Measurements from ENCODE around the gene GNAL.
"Not testable (repeated sequence)": the region's sequence is repeated elsewhere in the genome, so short reads cannot be mapped to it uniquely, and the experiment has no call there.

The GNAL gene

DNA sequence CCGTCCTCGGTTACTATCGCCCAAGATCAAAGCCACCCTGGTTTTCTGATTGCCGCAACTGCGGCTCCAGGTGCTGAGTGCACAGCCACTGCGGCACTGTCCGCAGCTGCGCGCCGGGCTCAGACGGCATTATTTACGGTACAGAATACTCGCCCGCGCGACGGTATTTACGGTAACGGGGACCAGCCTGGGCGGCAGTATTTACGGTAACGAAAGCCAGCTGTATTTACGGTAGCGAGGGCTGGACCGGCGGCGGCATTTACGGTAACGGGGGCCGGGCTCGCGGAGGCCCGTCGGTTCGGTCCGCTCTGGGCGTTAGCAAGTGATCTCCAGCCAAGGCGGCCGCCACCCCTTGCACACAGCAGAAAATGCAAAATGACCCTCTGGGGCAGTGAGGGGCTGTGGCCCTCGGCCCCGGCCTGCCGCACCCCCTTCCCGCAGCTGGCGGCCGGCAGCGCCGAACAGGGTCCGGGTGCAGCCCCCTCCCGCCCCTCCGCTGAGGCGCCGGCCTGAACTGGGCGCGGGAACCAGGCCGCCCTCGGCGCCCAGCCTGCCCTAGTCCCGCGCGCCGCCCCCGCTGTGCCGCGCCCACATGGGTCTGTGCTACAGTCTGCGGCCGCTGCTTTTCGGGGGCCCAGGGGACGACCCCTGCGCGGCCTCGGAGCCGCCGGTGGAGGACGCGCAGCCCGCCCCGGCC, at the start of gene GNAL:
GNAL (plus strand) TSS at position 293 of the 697 bp plus-strand sequence; CDS start at position 593, 300 bp downstream.
- peak; percentile 98 for DNase-seq

DNA sequence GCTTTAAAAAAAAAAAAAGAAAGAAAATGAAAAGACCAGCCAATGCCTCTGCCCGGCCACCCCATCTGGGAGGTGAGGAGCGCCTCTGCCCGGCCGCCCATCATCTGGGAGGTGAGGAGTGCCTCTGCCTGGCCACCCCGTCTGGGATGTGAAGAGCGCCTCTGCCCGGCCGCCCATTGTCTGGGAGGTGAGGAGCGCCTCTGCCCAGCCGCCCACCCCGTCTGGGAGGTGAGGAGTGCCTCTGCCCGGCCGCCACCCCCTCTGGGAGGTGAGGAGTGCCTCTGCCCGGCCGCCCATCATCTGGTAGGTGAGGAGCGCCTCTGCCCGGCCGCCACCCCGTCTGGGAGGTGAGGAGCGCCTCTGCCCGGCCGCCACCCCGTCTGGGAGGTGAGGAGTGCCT, 41.8 kb upstream of the GNAL start:
- not testable (repeated sequence) for DNase-seq

DNA sequence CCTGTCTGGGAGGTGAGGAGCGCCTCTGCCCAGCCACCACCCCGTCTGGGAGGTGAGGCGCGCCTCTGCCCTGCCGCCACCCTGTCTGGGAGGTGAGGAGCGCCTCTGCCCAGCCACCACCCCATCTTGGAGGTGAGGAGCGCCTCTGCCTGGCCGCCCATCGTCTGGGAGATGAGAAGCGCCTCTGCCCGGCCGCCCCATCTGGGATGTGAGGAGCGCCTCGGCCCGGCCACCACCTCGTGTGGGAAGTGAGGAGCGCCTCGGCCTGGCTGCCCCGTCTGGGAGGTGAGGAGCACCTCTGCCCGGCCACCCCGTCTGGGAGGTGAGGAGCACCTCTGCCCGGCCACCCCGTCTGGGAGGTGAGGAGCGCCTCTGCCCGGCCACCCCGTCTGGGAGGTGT, 41.3 kb upstream of the GNAL start:
- DNase-seq: not testable (repeated sequence)

DNA sequence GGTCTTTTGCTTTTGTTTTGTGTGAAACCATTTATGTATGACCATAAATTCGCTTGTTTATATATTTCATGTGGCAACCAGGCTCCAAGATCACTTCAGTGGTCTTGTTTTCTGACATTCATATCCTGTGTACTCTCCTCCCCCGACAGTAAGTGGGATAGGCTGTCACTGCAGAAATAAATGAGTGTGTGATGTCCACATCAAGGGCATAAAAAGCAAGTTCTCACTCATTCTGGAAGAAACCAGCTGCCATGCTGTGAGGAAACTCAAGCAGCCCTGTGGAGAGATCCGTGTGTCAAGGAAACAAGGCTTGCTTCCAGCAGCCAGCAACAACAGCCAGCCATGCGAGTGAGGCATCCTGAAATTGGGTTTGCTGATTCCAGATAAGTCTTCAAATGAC, 39.2 kb upstream of the GNAL start:
- DNase-seq: no peak

DNA sequence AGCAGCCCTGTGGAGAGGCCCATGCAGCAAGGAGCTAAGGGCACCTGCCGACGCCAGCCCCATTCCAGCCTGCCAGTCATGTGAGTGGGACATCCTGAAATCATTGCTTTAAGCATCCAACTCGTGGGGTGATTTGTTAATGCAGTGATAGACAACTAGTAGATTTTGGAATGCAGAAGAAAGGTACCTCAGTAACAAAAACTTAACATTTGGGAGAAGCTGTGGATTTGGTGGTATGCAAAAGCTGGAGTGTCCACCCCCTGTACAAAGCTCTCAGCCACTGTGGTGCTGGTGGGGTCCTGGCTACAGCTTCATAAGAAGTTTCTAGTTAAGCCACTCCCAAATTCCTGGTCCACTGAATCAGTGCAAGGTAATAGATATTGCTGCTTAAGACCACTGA, 37.2 kb upstream of the GNAL start:
- DNase-seq: no peak

DNA sequence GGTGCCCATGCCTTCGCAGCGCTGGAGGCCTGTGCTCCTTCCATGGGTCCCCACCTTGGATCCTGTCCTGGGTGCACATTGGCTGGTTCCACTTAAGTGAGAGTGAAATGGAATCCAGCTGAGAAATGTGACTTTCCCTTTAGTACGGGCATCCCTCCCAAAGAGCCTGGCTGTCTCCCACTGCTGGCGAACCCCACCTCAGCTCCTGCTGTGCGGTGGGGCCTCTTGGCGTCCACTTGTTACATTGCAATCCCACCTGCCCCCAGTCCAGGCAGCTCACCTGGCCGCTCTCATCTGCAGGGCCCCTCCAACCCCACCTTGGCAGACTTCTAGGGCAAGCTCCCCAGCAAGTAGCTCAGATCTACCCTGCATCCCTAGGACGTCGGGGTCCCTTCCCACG, 35.5 kb upstream of the GNAL start:
- DNase-seq: no peak

DNA sequence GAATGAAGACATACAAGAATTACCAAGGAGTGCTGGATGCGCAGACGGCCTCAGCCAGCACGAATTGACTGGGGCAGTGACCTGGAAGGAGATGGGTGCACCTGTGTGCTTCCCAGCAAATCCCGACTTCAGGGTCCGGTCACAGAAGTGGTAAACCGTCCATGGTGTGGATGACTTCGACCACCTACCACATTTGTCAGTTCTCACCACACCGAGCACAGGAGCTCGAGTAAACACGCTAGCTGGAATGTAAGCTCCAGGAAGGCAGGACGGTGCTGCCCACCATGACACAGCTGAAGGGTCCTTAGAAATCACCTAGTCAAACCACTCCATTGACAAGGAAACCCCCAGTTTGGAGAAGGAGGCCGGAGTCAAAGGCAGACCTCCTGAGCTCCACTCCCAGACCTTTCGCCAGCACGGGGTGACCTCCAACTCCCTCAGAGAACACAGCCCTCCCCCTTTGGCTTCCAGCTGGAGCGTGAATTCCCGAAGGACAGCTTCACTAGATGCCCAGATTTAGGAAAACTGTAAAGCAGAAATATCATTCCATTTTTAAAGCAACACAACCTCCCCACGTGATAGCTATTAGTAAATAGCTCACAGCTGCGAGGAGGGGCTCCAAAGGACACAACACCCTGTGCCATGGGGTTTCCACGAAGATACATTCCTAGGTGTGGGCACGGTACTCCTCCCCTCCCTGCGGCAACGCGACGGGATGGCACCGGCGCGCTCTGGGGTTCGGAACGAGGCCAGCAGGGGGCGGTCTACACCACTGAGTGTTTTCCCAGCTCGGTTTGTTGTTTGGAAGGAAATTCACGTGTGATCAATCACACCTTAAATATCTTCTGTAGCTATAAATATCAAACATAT, 34.1 kb upstream of the GNAL start:
- DNase-seq: peak; percentile 68

DNA sequence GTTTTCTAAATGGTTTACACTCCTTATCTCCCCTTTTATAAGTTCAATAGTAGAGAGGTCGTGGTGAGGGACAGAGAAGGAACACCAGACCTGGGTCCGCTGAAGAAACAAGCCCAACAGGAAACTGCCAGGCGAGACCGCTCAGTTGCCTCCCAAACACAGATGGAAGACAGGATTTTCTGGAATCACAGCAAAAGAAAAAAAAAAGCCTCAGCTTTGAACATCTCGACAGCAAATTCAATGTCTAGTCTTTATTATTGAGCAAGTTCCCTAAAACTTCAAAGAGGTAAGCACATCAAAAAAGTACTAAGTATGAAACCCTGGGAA, 33.5 kb upstream of the GNAL start:
- DNase-seq: no peak

DNA sequence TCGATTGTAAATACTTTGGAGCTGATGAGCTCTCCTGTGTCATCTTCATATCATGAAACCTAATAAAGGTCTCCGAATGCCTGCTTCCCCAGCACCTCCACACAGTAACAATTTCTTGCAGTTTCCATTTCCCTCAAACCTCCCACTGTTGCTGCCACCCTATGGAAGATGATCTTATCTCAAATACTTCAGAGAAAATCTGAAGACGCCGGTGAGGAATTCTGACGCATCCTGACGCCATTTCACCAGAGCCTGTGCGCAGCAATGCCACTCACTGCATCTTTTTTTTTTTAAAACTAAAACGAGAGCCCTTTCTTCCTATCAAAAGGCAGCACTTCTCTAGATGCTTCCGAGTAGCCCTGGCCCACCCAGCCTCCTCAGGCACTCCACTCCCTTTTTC, 31.9 kb upstream of the GNAL start:
- no peak for DNase-seq

DNA sequence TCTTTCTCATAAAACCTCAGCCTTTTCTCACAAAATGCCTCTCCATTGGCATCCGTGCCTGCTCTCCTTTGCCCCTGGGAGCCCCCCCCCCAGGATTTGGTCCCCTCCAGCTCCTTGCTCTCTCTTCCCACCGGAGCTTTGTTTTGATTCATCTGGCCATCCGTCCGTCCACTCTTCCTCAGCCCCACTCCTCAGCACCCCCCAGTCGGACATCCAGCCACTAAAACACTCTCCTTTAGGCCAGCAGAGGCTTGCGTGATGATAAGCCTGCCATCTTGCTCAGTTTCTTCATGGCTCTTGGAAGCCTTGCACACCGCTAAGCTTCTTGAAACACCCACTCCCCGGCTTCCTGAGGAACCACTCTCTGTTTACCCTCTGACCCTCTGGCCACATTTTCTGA, 31.5 kb upstream of the GNAL start:
- DNase-seq: no peak

DNA sequence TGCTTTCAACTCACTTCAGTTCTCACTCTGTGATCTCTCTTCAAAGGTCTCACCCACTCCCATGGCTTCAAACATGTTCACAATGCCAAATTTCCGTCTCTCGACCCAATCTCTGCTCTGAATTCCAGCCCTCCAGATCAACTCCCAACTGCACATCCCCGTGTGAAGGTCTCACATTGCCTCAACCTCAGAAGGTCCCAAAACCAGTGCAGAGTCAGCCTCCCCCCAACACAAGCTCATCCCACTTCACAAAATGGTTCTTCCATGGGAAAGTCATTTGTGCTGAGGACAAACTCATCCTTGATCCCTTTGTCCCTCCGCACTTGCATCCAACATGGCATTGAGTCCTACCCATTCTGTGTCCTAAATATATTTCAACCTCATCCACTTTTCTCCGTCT, 31.0 kb upstream of the GNAL start:
- no peak for DNase-seq

DNA sequence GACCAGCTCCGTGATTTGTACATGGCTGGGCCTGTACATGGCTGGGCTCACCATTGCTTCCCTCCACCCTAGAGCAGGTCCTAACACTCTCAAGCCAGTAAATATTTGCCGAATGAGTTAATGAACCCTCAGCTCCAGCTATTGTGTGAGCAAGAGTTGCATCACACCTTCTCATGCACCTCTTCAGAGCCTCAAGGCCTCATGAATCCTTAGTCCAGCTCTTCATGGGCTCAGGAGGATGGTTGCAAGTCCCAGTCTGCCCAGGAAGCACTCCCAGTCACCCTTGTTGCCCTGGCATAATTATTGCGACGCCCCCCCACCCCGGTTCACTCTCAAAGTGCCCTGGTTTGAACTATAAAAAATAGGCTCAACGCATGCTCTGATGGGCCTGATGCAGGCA, 30.1 kb upstream of the GNAL start:
- DNase-seq: peak; percentile 60

DNA sequence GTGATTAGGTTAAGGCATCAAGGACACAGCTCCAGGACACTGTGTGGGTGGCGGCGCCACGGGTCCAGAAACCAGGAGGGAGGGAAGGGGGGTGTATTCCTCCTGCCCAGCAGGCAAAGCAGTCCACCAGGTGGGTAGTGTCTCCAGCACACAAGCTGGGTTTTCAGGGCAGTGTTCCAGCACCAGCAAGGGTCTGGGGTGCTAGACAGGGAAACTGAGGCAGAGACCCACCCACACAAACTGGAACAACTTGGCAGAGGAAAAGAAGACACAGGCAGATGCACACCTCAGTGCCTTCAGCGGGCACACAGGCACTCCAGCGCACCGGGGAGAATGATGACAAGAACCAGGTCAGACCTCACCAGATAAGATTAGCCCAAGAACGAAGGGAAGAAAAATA, 28.4 kb upstream of the GNAL start:
- no peak for DNase-seq

DNA sequence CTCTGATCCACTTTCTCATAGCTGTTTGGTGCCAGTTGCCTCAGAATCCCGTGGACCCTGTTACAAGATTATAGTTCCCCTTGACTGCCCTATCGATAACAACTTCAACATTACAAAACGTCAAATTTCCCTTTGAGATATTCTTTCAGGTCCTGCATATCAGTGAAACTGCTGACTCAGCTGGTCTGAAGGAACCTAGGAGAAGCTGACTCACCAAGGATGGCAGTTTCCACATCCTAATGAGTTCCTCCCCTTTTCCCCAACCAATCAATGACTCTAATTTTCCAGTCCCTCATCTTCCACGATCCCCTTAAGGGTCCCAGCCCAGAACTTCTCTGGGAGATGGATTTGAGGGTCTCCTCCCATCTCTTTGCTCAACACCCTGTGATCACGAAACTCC, 27.6 kb upstream of the GNAL start:
- DNase-seq: no peak

DNA sequence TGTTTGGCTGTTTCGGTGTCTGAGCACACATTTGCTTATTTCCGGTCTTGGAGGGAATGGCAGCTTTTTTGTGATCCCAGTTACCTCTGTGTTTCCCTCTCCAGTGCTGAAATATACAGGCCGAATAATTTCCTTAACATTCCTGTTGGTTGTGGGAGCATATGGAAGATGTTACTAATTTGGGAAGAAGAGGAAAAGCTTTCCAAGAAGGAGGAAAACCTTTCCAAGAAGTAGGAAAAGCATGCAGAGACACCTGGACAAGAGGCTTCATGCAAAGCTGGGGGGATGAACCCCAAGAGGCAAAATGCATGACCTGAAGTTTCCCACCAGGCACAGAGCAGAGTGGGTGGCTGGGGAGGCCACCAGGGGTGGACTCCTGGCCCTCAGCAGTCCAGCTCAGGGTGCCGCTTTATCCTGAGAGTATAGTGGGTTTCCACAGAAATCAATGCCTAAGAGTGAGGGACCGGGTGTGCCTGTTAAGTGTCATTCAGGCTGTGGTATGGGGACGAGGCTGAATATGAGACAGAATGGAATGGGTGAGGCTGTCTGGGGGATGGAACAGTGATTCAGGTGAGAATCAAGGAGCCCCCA, 25.5 kb upstream of the GNAL start:
- DNase-seq: no peak

DNA sequence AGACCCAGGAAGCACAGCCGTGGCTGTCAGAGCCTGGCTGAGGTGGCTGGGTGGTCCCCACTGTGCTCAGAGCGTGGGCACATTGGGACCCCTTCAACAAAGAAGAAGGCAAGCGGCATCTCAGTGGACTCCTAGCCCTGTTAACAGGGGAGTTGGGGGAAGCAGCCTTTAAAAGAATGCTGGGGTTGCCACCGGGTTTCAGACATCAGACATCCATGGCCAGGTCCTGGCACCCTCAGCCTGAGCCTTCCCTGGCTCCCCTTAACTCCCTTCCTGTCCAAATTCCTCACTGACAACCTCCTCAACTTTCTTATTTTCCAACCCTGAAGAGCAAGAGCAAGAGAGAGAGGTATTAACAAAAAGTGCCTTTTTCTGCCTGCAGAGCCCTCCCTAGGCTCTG, 24.8 kb upstream of the GNAL start:
- DNase-seq: no peak

DNA sequence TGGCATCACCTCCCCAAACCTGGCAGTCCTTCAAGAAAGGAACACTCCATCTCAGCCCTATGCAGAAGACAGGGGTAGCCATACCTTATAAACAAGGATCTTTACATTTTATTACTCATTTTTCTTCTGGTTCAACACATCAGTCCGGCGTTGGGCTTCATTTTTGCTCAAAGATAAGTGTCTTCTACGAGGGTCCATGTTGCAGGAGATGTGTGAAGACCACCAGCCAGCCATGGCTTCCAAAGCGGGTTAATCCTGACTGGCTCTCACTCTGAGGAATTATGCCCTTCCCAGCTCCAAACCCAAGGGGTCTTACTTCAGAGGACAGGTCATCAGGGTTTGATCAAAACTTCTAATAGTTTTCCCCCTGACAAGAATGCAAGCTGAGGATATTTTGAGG, 23.9 kb upstream of the GNAL start:
- DNase-seq: no peak

DNA sequence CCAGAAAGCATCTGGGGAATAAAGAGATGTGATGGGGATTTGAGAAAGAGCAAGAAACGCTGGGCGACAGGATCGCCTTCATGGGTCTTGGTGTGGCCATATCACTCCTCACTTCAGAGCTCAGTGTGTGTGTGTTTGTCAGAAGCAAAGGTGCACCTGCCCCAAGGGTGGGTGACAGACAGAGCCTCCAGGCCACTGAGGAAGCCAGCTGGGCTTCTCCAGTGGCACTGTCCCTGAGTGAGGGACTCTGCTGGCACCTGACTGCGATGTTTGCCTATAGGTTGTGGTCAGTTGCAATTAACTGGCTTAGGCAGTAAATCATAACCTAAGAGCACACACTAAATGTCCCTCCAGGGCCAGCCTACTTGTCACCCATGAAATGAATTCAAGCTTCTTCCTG, 23.5 kb upstream of the GNAL start:
- DNase-seq: no peak

DNA sequence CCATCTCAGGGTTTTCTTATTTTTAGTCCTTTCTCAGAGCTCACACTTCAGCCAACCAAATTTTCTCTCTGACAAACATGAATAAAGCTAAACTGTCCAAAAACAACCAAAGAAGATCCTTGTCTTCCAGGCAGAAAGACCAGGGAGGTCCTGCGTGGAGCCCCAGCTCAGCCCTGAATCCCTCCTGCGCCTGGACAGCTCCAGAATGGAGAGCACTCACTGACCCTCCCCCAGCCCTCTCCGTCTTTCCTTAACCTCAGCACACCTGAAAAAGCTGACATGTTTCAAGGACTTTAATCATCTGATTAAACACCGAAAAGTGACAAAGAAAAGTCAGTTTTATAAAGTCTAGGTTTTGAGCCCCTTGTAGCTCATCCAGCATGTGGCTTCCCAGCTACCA, 22.9 kb upstream of the GNAL start:
- no peak for DNase-seq

DNA sequence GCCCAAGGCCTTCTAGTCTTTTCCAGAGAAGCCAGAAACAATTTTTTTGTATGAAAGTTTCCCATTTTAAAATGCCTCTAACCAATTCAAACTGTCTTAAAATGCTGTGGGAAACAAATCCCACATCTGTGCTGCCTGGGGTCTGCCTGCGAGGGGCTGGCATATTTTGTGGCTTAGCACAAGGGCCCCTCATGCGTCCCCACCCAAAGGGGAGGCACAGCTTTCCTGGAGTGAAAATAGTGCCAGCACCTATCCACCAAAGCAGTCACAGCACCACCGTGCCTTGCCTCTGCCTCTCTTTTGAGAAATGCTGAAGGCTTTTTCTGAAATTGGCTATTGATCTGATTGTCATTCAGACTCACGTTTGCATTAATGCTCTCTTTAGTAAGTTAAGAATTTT, 22.2 kb upstream of the GNAL start:
- no peak for DNase-seq

DNA sequence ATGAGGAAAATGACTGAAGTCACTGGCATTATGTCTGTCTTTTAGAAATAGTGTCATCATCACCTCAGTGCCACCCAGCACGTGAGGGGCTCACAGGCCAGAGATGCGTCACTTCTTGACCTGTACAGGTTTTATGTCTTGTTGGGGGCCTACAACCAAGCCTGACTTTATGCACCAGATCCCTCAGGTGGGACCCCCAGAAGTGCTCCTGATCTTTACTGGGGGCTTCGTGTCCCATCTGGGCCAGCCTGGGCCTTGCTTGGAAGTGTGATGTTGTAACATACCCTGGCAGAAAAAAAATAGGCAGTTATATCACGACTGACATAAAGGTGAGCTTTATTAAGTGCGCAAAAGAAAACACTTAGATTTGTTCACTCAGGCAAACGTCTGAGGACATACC, 21.5 kb upstream of the GNAL start:
- no peak for DNase-seq

DNA sequence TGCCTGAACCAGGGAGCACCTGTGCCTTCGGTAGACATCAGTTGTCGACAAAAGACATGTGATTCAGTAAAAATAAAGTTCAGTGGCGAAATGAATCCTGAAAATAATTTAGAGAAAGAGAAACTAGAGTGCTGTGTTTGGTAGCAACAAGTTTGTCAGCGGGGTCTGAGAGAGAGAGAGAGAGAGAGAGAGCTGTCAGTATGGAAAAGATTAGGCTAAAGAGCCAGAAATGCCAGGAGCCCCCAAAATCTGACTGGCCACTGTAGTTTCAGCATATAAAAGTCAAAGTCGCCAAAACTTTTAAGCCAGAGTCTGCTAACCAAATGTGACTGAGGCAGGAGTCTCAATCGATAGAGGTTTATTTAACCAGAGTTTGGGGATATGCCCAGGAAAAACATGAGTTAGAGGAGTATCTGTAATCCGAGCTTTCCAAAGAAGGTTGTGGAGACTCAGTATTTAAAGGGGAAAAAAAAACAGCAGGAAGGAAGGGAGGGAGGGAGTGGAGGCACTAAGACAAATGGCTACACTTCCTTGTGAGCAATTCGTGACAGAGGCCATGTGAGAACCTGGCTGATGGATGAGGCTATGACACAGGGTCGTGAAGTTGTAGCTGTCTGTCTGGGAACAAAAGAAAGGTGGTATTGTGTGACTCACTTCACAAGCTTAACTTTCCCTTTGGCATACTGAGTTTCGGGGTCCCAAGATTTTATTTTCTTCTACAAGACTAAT, 20.5 kb upstream of the GNAL start:
- no peak for DNase-seq

DNA sequence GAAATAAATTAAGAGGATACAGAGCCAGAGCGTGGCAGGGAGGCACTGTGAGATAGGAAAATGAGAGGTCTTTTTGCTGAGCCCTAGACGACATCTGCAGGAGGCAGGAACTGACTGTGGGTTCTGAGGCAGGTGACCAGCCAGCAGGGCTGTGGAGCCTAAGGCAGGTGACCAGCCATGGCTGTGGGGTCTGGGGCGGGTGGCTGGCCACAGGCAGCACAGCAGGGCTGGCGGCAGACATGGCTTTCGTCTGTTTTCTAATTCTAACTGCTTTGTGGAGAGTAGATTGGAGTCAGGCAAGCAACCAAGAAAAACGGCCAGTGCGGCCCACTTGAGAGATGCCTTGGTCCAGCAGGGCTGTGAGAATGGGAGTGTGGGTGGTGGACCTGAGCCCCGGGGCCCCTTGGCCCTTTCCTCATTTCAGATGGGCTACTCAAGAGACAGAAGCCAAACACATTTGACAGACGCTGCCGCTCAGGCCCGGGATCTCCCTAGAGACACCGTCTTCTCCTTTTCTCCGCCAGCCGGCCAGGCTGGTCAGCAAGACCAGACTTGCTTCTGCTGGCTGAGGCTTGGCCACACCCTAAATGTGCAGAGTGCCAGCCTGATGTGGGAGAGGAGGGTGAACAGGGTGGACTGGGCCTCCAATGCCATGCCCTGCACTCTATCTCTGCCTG, 19.7 kb upstream of the GNAL start:
- no peak for DNase-seq
